ENCODE data around the gene NFATC1.

Gene NFATC1

GRCh38 chr18:79455261-79455660 lies 59.5 kb downstream of the NFATC1 start:
- Histone ChIP-seq H3K4me3 (ENCODE audit: low read length) (no peak overlapping the region), H3K4me2 (ENCODE audit: low read length) (no peak overlapping the region), H3K79me2 (ENCODE audit: control insufficient read depth, low read length) (peaks cover 15% of the 10 kb centered on the region), H3K27me3 (ENCODE audit: control insufficient read depth, low read length) (no peaks in the 10 kb centered on the region), H3K4me1 (ENCODE audit: control insufficient read depth, low read length) (peaks cover 56% of the 10 kb centered on the region), H3K27ac (ENCODE audit: low read depth, low read length) (no peak overlapping the region), H4K20me1 (ENCODE audit: control insufficient read depth, insufficient read depth, low read depth, low read length) (no peaks in the 10 kb centered on the region), H3K9me3 (ENCODE audit: control insufficient read depth, insufficient read depth, low read length) (no peaks in the 10 kb centered on the region), H3K9me2 (replicated peaks; ENCODE audit: control insufficient read depth, low read length) (no peaks in the 10 kb centered on the region), H3K36me3 (ENCODE audit: control insufficient read depth, low read length) (peaks cover 71% of the 10 kb centered on the region), H3F3A (ENCODE audit: control insufficient read depth, insufficient read depth) (peaks cover 11% of the 10 kb centered on the region)
- TF ChIP-seq EZH2phosphoT487 (IDR thresholded peaks at IDR 0.05; ENCODE audit: borderline replicate concordance, low read length) = no peak
- TF ChIP-seq CTCF (IDR thresholded peaks at IDR 0.05; ENCODE audit: low read depth, low read length, poor library complexity, severe bottlenecking) = no peak

GRCh38 chr18:79456105-79456980 lies 60.6 kb downstream of the NFATC1 start:
- H3K9me3 ChIP-seq (ENCODE audit: control insufficient read depth, insufficient read depth, low read length) = no peaks in the 10 kb centered on the region
- H3K4me1 ChIP-seq (ENCODE audit: control insufficient read depth, low read length) = peaks cover 67% of the 10 kb centered on the region
- no peak overlapping the region for H3K4me3 ChIP-seq (ENCODE audit: low read length)
- H3K9me2 ChIP-seq (replicated peaks; ENCODE audit: control insufficient read depth, low read length) = no peaks in the 10 kb centered on the region
- H3F3A ChIP-seq (ENCODE audit: control insufficient read depth, insufficient read depth) = peaks cover 11% of the 10 kb centered on the region
- H3K79me2 ChIP-seq (ENCODE audit: control insufficient read depth, low read length) = peaks cover 23% of the 10 kb centered on the region
- no peaks in the 10 kb centered on the region for H4K20me1 ChIP-seq (ENCODE audit: control insufficient read depth, insufficient read depth, low read depth, low read length)
- TF ChIP-seq EZH2phosphoT487 (IDR thresholded peaks at IDR 0.05; ENCODE audit: borderline replicate concordance, low read length) = no peak
- no peak for TF ChIP-seq CTCF (IDR thresholded peaks at IDR 0.05; ENCODE audit: low read depth, low read length, poor library complexity, severe bottlenecking)
- no peak overlapping the region for H3K27ac ChIP-seq (ENCODE audit: low read depth, low read length)
- H3K4me2 ChIP-seq (ENCODE audit: low read length) = no peak overlapping the region
- H3K27me3 ChIP-seq (ENCODE audit: control insufficient read depth, low read length) = no peaks in the 10 kb centered on the region
- H3K36me3 ChIP-seq (ENCODE audit: control insufficient read depth, low read length) = peaks cover 73% of the 10 kb centered on the region

- TF ChIP-seq CTCF (IDR thresholded peaks at IDR 0.05; ENCODE audit: low read depth, low read length, poor library complexity, severe bottlenecking) (no peak), EZH2phosphoT487 (IDR thresholded peaks at IDR 0.05; ENCODE audit: borderline replicate concordance, low read length) (no peak)
- Histone ChIP-seq H3K27me3 (ENCODE audit: control insufficient read depth, low read length) (no peaks in the 10 kb centered on the region), H3K9me2 (replicated peaks; ENCODE audit: control insufficient read depth, low read length) (no peaks in the 10 kb centered on the region), H3K27ac (ENCODE audit: low read depth, low read length) (no peak overlapping the region), H4K20me1 (ENCODE audit: control insufficient read depth, insufficient read depth, low read depth, low read length) (no peaks in the 10 kb centered on the region), H3K36me3 (ENCODE audit: control insufficient read depth, low read length) (peaks cover 73% of the 10 kb centered on the region), H3F3A (ENCODE audit: control insufficient read depth, insufficient read depth) (peaks cover 11% of the 10 kb centered on the region), H3K79me2 (ENCODE audit: control insufficient read depth, low read length) (peaks cover 31% of the 10 kb centered on the region), H3K4me1 (ENCODE audit: control insufficient read depth, low read length) (peaks cover 75% of the 10 kb centered on the region), H3K4me2 (ENCODE audit: low read length) (no peak overlapping the region), H3K4me3 (ENCODE audit: low read length) (no peak overlapping the region), H3K9me3 (ENCODE audit: control insufficient read depth, insufficient read depth, low read length) (no peaks in the 10 kb centered on the region)
These were observed 61.5 kb downstream of the NFATC1 start for GRCh38 chr18:79457239-79457638.
